NCI-H2196 (cell line): ENCODE measurements around the gene ZBTB7C.

Source experiments
- DNase-seq: peaks from one replicate; lab custom pipeline; 2025; ENCODE audit not compliant: unreplicated experiment; lab: John Stamatoyannopoulos, UW

Gene ZBTB7C

DNA sequence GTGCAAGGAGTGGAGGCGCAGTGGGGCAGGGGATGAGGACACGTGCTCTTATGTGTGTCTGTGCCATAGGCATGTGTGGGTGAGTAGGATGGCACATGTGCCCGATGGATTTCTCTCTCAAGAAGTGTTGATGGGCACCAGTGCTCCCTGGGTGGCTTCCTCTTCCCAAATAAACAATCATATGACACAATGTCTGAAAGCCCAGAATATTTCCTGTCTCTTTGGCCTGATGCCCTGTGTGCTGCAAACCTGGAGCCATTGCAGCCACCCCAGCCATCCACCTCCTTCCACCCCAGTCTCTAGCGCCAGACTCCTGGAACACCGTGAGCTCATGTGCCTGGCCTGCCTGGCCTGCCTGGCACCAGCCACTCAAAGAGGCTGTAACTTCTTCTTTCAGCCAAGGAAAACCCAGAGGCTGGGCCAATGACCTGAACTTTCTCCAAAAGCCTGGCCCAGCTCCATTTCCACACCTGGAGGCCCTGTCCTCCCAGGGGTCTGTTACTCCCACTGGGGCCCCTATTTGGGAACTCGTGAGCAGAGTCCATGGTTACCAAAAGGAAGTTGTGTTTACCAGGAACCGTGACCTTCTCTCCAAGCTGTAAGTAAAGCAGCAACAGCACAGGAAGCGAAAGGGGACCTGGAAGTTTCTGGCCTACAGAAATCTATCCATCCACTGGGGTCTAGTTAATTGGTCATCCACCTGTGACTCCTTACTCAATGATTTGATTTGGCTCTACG, 9.5 kb upstream of the ZBTB7C start:
- peak; percentile 46 for DNase-seq

DNA sequence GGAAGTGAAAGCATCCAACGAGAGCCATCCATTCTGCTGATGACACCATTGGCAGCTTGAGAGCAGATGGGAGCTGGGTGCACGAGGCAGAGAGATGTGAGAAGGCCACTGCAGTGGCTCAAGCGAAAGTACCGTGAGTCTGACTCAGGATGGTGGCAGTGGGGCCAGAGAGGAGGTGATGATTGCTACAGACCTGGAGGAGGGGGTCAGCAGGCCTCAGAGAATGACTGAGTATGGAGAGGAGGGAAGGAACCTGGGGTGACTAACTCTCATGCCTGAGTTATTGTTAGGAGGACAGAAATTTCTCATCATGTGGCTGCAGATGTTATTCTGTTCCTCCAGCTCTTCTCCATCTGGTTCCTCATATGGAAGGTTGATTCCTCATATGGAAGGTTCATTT, 8.8 kb upstream of the ZBTB7C start:
- no peak for DNase-seq

DNA sequence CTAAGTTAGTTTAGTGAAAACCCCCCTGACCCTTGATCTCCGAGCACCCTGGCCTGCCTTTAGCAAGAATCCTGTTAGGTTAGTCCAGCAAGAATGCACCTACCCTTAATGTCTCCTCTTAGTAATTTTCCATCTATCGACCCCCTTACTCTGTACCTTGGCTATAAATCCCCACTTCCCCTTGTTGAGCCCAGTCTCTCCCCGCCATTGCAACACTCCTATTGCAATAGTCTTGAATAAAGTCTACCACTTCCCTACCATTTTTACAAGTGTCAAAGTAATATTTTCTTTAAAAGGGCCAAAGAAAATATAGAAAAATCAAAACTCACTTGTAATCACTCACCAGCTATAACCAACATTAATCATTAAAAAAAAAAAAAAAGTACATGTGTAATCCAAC, 4.2 kb upstream of the ZBTB7C start:
- no peak for DNase-seq

DNA sequence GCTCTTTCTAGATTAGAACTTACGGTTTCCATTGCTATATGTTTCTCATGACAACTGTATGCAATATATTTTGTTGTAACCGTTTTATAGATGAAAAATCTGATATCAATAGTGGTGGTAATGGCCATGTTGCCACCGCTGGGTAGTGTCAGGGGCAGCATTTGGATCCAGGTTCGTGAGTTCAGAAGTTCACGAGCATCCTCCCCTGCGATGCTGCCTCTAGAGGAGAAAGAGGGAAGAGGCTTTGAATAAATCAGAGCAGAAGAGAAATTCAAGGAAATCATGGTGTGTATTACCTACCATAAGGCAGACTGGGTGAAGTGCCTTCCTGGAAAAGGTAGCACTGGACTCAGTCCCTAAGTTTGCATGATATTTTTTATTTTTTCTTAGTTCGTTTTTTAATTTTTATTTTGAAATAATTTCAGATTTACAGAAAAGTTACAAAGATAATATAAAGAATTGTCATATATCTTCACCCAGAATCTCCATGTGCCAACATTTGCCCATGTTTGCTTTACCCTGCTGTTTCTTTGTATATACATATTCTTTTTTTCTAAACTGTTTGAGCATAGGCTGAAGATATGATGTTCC, 3.3 kb upstream of the ZBTB7C start:
- DNase-seq = peak; percentile 52

DNA sequence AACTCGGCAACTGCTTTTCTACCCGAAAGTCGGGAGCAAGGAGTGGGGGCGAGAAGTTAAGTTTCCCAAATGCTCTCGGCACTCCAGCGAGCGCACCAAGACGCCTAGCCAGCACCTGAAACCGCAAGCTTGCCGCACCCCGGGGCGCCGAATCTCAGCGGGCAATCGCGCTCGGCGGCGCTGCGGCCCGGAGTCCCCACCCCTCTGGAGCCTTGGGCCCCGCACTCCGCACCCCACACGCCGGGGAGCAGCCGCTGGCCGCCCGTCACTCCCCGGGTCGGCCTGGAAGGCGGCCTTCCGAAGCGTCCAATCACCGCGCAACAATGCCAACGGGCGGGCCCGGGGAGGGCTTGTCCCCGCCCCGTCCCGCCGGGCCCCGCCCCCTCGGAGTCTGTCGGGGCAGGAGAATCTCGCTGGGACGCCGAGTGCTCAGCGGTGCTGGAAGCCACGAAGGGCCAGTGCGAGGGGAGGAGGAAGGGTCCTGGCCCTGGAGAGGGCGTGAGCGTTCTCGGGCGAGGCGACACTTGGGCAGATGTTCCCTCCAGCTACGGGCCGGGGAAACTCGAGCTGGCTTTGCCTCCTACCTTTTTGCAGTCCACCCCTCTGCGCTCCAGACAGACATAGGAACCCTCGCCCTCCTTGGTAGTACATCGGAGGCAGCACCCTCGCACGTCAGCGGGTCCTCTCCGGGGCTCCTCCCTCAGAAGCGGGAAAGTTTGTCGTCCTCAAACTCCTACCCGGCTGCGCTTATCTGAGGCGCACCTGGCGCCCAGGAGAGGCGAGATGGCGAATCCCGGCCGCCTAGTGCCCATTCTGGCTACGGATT, 1.1 kb upstream of the ZBTB7C start:
- peak; percentile 91 for DNase-seq

DNA sequence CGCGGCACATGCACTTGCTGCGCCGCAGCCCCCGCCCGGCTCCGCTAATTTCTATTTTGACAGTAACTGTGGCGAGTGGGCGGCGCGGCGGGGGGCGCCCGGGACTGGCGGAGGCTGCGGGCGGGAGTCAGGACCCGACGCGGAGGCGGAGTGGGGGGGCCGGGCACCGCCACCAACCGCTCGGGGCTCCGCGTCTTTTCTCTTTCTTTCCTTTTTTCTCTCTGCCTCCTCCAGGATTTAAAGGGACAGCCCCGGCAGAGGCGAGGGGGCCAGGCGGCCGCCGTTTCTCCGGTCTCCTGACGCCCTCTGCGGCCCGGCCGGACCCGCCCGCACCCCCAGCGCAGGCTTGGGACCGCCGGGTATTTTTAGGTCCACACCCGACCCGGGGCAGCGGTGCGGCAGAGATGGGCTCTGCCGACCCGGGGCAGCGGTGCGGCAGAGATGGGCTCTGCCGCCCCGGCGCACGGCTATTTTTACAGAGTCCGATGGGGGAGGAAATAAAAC, 460 bp upstream of the ZBTB7C start:
- no peak for DNase-seq

DNA sequence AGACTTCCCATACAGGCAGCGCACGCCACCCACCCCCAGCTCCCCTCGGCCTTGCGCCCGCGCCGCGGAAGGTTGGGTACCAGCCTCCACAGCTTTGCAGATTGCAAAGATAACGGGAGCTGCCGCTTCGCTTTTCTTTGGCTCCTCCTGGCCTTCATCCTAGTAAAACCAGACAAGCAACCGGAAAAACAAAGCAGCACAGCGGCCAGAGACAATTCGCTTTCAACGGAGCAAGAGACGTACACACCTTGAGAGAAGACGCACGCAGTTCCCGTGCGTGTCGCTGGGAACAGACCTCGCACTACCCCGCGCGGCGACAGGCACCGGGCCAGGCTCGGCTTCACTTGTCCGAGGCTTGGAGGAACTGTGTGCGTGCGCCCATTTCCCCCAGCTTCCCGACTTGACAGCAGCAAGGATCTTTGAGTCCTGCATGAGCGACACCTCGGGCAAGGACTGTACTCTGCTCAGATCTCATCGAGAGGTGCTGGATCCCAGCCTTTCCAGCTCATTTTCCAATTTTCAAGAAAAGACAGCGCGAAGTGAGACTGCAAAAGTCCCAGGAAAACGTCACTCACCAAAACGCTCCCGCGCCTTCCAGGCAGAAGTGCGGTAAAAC, 964 bp downstream of the ZBTB7C start:
- no peak for DNase-seq

DNA sequence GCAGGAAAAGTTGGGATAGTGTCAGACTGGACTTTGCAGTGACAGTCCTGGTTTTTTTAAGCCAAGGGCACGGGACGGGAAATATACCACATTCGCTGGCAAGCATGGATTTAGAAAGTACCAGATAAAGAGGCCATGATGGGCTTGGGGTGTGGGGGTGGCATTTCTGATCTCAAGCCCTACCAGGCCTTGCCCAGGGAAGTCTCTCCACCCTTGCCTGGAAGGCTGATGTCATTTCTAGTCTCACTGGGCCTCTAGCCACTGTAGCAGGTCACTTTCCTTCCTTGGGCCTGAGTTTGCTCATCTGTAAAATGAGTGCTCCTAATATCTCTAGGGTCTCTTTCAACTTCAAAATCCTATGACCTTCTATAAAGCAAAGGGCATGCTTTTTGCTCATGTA, 1.8 kb downstream of the ZBTB7C start:
- DNase-seq = no peak

DNA sequence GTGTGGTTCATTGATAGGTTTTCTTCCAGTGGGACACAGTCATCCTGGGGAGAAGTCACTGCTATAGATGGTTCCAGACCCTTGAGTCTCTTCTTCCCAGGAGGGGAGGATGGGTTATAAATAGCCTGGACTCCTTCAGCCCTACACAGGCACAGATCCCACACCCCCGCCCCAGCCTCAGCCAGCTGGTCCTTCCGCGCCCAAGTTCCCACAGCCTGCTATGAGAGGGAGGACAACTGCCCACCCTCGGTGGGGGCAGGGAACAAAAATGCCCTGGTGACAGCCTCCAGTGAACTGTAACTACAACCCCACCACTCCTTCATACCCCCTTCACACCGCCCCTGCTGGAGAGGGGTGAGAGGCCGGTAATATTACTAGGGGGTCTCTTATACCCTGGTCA, 3.2 kb downstream of the ZBTB7C start:
- DNase-seq = no peak

DNA sequence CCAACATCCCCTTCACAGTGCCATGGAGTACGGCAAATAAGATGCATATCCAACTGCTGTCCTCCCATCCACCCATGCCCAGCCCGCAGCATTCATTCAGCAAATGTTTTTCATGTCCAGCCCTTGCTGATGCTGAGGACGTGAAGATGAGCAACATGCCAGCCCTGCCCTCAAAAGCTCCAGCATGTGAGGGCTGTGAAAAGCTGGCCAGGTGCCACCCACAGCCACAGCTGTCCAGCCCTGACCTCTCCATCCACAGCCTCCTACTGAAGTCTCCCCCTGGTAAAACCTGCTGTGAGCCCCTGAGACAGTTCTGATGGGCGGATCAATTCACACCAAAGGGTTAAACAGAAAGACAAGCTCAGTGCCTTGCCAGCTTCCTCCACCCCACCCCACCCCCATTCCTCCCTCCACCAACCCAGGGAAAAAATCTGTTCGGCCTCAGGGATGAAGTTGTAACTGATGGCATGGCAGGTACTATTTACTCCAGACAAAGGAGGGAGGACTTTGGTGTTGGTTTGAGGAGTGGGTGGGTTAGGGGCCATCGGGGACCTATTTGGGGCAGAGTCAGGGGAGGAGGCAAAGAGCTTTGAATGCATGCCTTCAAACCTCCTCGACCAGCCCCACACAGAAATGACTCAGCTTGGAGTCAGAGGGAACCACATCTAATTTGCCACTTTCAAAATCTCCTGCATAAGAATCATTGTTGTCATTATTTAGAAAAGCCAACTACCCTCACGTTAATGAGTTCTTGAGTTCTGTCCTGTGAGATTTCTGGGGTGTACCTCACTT, 4.3 kb downstream of the ZBTB7C start:
- DNase-seq = no peak

DNA sequence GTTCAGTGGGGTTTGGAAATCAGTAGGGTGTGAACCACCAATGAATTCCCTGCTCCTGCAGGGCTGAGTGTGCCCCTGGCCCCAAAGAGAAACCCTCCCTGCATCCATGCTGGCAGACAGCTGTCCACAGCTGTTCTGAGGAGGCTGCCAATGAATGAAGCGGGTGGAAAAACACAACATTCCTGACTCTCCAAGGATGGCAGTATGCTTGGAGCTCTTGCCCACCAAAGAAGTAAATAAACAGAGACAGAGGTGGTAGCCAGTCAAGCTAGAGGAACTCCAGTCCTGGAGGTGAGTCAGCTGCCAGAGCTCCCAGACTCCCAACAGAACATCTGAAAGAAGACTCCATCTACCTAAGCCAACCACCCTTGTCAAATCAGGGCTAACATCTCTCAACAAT, 6.2 kb downstream of the ZBTB7C start:
- DNase-seq = no peak

DNA sequence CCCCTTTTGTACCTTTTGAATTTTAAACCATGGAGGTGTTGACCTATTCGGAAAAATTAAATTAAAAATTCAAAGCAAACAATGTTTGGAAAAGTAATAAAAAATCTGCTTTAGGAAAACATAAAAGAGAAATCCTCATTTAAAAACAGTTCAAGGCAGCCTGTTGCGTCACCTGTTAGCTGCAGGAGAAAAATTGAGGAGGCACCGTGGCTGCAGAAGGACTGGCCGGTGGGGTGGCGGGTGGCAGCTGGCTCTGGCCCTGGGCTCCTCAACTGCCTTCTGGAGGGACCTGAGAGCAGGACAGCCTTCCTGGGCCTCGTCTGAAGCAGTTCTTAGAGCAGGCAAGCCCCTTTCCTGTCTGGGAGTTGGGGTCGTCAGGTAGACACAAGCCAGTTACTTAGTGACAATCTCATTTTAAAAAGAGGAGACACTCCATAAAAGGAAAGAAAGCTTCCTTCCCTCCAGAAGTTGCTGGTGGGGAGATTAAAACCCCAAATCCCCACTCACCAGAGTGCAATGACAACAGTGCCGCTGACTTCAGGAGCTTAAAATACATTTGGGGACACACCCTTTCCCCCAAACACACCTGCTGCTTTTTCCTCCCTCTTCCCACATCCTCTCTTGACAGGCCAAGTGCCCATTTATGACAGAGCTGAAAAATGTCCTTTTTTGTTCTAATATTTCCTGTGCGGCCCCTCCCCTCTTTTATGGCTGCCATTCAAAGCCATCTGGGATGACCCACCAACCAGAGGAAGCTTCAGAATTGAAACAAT, 9.7 kb downstream of the ZBTB7C start:
- no peak for DNase-seq

DNA sequence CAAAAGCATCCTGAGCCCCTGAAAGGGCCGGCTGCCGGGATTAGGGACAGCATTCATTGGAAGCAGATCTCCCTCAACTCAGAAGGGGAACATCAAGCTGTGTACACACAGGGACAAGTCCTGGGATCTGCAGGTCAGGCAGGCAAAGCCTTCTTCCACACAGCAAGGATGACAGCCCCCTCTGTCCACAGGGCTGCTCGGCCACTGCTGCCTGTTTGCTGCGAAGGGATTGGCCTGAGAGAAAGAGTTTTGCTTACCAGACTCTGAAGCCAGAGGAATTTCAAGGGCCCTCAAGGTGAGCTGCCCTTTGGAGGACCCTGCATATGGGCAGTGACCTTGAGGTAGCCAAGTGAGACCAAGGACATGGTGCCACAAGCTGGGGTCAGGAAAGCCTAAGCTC, 11.1 kb downstream of the ZBTB7C start:
- DNase-seq = no peak

DNA sequence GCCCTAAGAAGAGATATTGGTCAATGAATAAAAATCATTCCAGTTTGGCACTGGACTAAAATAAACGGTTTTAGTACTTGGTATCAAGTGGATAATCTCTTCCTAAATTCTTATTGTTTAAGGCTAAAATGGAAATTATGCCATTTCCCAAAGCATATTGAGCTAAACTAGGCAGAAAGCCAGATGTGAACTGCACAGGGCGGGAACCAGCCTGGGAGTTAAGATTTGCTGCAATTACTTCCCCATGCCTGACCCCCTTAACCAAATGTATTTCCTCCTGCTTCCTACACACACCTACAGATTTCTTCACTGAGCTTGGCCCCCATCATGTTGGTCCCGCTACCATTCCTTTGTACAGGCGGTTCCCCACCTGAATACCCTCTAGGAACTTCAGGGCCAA, 12.2 kb downstream of the ZBTB7C start:
- DNase-seq = no peak

DNA sequence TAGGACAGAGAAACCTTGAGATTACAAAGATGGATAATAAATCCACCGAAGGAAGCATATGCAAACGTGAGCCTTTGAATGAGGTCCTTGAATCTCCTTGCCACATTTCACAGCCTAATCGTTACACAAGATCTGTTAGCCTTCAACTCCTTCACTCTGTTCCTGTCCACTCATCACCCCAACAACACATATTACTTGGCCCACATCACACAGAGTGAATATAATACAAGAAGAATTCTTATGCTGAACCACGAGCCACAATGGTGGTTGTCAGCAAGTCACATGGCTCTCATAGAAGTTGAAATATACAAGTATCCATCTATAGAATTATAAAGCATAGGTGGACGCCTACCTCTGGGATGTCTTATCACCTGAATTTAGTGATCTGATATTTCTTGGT, 12.6 kb downstream of the ZBTB7C start:
- no peak for DNase-seq

DNA sequence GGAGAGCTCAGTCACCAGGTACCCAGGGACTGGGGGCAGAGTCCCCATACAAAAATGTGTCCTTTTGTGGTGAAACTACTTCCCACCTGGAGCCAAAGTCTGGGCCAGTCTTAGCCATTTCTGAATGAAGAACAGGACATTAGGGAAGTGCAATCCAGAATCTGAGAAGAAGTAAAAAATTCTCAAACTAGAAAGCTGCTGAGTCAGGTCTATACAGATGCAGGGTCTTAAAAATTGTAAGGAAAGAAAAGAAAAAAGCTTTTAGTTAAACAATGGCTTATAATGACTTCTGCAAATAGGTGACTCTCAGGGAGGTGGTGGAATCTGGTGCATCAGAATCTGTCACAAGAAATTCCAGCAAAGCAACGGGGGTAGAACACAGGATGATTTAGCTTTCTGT, 13.5 kb downstream of the ZBTB7C start:
- DNase-seq = no peak

DNA sequence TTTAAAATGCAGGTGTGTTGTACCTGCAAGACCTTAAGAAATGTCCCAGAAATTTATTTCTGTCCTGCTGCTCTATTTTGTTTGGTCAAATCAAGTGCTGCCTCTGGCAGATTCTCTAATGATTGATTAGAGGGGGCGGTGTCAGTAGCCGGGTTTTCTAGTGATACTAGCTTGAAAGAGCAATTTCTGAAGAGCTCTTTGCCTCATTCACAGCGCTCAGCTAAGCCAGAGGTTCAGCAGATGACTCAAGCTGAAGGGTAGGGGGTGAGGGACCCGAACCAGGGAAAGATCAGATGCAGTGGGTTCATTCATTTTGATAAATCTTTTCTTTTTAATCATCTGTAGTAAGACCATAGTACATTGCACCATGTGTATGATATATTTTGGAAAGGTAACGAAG, 15.0 kb downstream of the ZBTB7C start:
- DNase-seq = no peak

DNA sequence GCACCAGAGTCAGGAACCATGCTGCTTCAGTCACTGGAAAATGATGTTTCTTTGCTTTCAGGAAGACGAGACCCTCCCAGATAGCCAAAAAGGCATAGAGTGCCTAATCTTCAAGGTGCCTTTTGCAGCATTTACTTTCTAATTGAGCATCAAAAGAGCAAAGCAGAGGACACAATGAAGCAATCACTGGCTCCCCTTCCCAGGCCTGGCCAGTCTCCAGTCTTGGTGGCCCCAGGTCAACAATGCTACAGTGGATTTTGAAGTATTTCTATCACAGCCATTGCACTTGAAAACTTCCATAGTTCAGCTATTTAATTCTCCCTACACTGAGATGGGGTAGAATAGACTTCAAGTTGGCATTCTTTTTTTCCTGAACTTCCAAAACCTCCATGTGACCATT, 15.4 kb downstream of the ZBTB7C start:
- DNase-seq = no peak

DNA sequence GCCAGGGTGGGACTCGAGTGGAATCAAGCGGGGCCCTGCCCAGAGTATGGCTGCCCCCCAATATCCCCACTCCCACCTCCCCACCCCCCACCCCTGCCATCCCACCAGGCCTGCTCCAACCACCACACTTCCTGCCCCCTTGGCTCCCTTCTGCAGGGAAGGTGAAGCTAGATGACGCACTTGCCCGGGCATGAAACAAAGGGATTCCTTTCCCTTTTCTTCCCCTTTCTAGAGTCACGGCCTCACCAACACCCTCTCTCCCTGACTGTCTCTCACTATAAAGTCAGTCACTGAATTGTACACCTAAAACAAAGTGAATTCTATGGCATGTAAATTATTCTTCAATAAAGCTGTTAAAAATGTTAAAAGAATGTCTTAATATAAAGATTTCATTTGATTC, 16.0 kb downstream of the ZBTB7C start:
- no peak for DNase-seq

DNA sequence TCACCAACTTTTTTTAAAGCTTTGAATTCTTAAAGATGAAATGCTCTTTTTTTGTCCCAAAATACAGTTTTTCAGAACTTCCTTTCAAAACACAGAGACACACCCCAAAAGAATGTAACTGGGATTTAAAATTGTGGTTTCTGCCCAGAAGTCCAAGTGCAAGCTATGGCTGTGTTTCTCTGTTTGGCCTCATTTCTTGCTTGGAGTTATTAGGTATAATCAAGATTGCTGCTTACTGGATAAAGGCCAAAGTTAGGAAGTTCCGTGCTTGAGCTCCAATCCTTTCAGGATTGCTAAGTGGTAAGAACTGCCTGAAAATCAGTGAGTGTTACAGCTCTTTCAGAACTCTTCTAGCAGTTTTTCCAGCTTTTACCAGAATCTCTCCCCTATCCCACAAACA, 16.9 kb downstream of the ZBTB7C start:
- DNase-seq = no peak
